C4-2B (cell line): ENCODE results near the gene NEIL1.

Experiments
- H3K27ac ChIP-seq: fragments of 450-650 bp; 2 replicates; pipeline ENCODE4 v1.5.1; 2017
- ZFX ChIP-seq: fragments of 450-650 bp; IDR thresholded peaks from 2 replicates; pipeline ENCODE4 v1.6.1; 2017
- TF ChIP-seq, protein P1 (sequence below): fragments of 450-650 bp; conservative IDR thresholded peaks from 2 replicates; pipeline ENCODE4 v1.5.1; 2017; ENCODE audit warnings: mild to moderate bottlenecking

Gene NEIL1

DNA sequence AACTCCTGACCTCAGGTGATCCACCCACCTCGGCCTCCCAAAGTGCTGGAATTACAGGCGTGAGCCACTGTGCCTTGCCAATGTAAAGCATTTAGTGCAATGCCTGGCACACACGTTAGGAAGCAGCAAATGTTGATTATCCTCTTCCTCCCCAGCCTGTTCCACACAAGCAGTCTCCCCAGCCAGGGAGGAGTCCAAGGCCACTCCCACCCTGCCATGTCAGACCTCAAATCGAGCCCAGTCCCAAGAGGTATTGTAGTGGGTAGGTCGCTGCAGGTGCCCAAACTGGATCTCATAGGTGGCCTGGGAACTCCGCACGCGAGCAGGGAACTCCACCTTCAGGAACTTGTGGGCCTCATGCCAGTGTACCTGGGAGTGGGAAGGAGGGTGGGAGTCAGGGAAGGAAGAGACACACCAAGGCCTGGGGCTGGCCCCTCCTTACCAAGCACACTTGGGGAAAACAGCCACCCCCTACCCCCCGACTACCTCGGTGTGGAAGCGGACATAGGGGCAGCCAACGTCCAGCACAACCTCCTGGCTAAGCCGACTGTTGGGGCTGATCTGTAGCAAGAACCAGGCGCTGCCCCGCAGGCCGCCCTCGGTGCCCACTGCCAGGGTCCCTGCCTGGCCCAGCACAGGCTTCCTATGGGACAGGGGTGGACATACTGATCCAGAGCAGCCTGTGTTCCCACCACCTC is 11.3 kb downstream of the NEIL1 start:
- TF ChIP-seq ZFX, result no peak
- TF ChIP-seq, protein P1, sequence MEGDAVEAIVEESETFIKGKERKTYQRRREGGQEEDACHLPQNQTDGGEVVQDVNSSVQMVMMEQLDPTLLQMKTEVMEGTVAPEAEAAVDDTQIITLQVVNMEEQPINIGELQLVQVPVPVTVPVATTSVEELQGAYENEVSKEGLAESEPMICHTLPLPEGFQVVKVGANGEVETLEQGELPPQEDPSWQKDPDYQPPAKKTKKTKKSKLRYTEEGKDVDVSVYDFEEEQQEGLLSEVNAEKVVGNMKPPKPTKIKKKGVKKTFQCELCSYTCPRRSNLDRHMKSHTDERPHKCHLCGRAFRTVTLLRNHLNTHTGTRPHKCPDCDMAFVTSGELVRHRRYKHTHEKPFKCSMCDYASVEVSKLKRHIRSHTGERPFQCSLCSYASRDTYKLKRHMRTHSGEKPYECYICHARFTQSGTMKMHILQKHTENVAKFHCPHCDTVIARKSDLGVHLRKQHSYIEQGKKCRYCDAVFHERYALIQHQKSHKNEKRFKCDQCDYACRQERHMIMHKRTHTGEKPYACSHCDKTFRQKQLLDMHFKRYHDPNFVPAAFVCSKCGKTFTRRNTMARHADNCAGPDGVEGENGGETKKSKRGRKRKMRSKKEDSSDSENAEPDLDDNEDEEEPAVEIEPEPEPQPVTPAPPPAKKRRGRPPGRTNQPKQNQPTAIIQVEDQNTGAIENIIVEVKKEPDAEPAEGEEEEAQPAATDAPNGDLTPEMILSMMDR, result no peak
- H3K27ac ChIP-seq, result no peak overlapping the region

- no peak for TF ChIP-seq ZFX
- TF ChIP-seq, protein P1, result no peak
- no peak overlapping the region for H3K27ac ChIP-seq
Measured at GRCh38 chr15:75358771-75359536, 12.1 kb downstream of the NEIL1 start.

- no peak for TF ChIP-seq ZFX
- H3K27ac ChIP-seq, result no peak overlapping the region
Measured at GRCh38 chr15:75359537-75360250, 12.9 kb downstream of the NEIL1 start.

GRCh38 chr15:75360391-75360790 is 13.6 kb downstream of the NEIL1 start:
- TF ChIP-seq, protein P1, result no peak
- TF ChIP-seq ZFX, result no peak
- no peak overlapping the region for H3K27ac ChIP-seq

- TF ChIP-seq, protein P1, result no peak
- no peak for TF ChIP-seq ZFX
- H3K27ac ChIP-seq, result no peak overlapping the region
Measured at GRCh38 chr15:75360856-75361255, 14.0 kb downstream of the NEIL1 start.

DNA sequence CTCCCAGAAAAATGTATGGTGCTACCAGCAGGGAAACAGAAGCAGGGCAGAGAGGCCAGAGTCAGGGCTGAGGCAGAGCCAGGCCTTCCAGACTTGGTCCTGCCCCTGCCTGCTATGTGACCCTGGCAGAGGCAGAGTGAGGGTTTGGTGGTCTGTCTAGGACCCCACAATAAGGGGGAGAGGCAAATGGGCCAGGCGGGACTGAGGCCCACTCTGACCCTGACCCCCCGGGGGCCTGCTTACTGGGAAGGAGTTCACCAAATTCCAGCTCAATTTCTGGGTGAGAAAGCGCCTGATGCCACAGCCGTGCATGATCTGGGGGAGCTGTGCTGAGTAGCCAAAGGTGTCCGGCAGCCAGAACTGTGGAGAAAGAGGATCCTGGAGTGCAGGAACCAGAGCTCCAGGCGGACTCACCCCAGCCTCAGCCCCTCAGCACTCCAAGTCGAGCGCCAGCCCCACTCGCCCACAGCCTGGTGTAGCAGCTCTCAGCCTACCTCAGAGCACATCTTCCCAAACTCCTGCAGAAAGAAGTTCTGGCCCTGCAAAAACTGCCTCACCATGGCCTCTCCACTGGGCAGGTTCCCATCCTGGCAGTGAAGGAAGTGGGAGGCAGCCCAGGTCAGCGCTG is 14.6 kb downstream of the NEIL1 start:
- H3K27ac ChIP-seq, result no peak overlapping the region
- no peak for TF ChIP-seq ZFX
- TF ChIP-seq, protein P1, result no peak

GRCh38 chr15:75361989-75362641 is 15.3 kb downstream of the NEIL1 start:
- TF ChIP-seq, protein P1, result no peak
- no peak for TF ChIP-seq ZFX
- no peak overlapping the region for H3K27ac ChIP-seq
